Measurements from ENCODE around the gene GZMM.

The GZMM gene

GRCh38 chr19:512547-513365 is 31.1 kb upstream of the GZMM start:
- no peak for DNase-seq (ENCODE audit: low read depth in 3 of 3)

GRCh38 chr19:513368-514165 is 30.3 kb upstream of the GZMM start:
- no peak for DNase-seq (ENCODE audit: low read depth in 3 of 3)

GRCh38 chr19:514166-514663 is 29.6 kb upstream of the GZMM start:
- no peak for DNase-seq (ENCODE audit: low read depth in 3 of 3)

- DNase-seq (ENCODE audit: low read depth in 3 of 3) = no peak
These were observed 25.9 kb upstream of the GZMM start for GRCh38 chr19:517721-518597.

GRCh38 chr19:518598-519231 is 25.1 kb upstream of the GZMM start:
- DNase-seq (ENCODE audit: low read depth in 3 of 3) = peak in 2 of 3 experiments; percentile 25 to 50

GRCh38 chr19:519449-519865 is 24.4 kb upstream of the GZMM start:
- DNase-seq (ENCODE audit: low read depth in 3 of 3) = no peak

- no peak for DNase-seq (ENCODE audit: low read depth in 3 of 3)
These were observed 21.1 kb upstream of the GZMM start for GRCh38 chr19:522726-523125.

- no peak for DNase-seq (ENCODE audit: low read depth in 3 of 3)
These were observed 19.7 kb upstream of the GZMM start for GRCh38 chr19:524062-524674.

GRCh38 chr19:525029-525428 is 18.8 kb upstream of the GZMM start:
- DNase-seq (ENCODE audit: low read depth in 3 of 3) = no peak

- no peak for DNase-seq (ENCODE audit: low read depth in 3 of 3)
These were observed 17.9 kb upstream of the GZMM start for GRCh38 chr19:525857-526419.

GRCh38 chr19:530134-531008 is 13.5 kb upstream of the GZMM start:
- no peak for DNase-seq (ENCODE audit: low read depth in 3 of 3)

- DNase-seq (ENCODE audit: low read depth in 3 of 3) = peak; percentile 64 to 86 (median 77)
These were observed 12.7 kb upstream of the GZMM start for GRCh38 chr19:531009-531752.

- no peak for DNase-seq (ENCODE audit: low read depth in 3 of 3)
These were observed 11.9 kb upstream of the GZMM start, which contains the start of gene CDC34 for GRCh38 chr19:531753-532560. Gene CDC34, plus strand, starts transcription at chr19:531760. Its CDS starts 172 bp downstream, at chr19:531932.

- no peak for DNase-seq (ENCODE audit: low read depth in 3 of 3)
These were observed 11.1 kb upstream of the GZMM start for GRCh38 chr19:532561-533363.

- DNase-seq (ENCODE audit: low read depth in 3 of 3) = no peak
These were observed 10.3 kb upstream of the GZMM start for GRCh38 chr19:533364-534058.

- DNase-seq (ENCODE audit: low read depth in 3 of 3) = no peak
These were observed 9.8 kb upstream of the GZMM start for GRCh38 chr19:534088-534487.
